Progenitor cell of endocrine pancreas (in vitro differentiated cells): ENCODE results near the gene ZNF189. TPM values are rescaled to one million over a fixed set of nuclear protein-coding genes. Genes with fewer than 3 reads are reported as not detected.

ENCODE experiments used
- DNase-seq: peaks from one replicate; pipeline ENCODE4 v3.0.0; 2021; ENCODE audit warnings: low spot score; ENCODE audit not compliant: unreplicated experiment
- H3K27ac Mint-ChIP-seq: 2 replicates; pipeline ENCODE4 v1.8.0; 2021; ENCODE audit warnings: mild to moderate bottlenecking, moderate library complexity, mixed read lengths
- H3K27me3 Mint-ChIP-seq: 2 replicates; pipeline ENCODE4 v1.8.0; 2021; ENCODE audit warnings: mixed read lengths
- H3K36me3 Mint-ChIP-seq: 2 replicates; pipeline ENCODE4 v1.8.0; 2022; ENCODE audit warnings: mixed read lengths; ENCODE audit not compliant: insufficient read depth
- H3K4me1 Mint-ChIP-seq: 2 replicates; pipeline ENCODE4 v1.8.0; 2021; ENCODE audit warnings: low read depth, mixed read lengths
- H3K4me3 Mint-ChIP-seq: 2 replicates; pipeline ENCODE4 v1.8.0; 2021; ENCODE audit warnings: low read depth, mild to moderate bottlenecking, moderate library complexity, mixed read lengths
- H3K9me3 Mint-ChIP-seq: 2 replicates; pipeline ENCODE4 v1.8.0; 2021; ENCODE audit warnings: low read depth, mixed read lengths
- total RNA-seq: library from RNA; stranded (reverse); gene quantifications from 2 replicates; pipeline ENCODE4 v1.2.1, GENCODE V29; 2021
- TF ChIP-seq, protein P1 (sequence below): fragments of 200-600 bp; sonication (generic); IDR thresholded peaks from one replicate; pipeline ENCODE4 v1.5.0; 2021; ENCODE audit warnings: antibody characterized with exemption, mild to moderate bottlenecking; ENCODE audit not compliant: unreplicated experiment

The ZNF189 gene
- total RNA-seq, 1 donor from 2014 or later = 31.4 TPM

DNA sequence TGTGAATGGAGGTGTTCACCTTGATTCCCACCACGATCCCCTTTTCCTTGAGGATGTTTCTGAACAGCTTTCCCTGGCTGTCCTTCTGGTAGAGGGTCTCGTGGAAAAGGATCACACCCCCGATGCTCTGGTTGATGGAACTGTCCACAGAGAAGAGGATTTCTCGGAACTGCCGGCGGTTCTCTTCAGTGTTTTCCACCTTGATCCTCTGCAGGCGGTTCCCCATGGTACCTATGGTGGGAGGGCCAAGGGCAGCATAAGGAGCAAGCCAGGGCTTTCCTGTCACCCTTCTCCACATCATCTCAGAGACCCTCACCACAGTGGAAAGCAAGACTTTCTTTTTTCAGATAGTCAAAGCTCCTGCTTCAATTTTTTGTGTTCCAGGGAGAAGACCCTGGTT is 31.1 kb downstream of the ZNF189 start:
- Mint-ChIP-seq H3K9me3 (no peaks in the 10 kb centered on the region), H3K4me1 (peaks cover 4% of the 10 kb centered on the region), H3K27me3 (no peaks in the 10 kb centered on the region), H3K4me3 (no peak overlapping the region), H3K36me3 (no peaks in the 10 kb centered on the region), H3K27ac (no peak overlapping the region)
- DNase-seq = no peak
- TF ChIP-seq, protein P1, sequence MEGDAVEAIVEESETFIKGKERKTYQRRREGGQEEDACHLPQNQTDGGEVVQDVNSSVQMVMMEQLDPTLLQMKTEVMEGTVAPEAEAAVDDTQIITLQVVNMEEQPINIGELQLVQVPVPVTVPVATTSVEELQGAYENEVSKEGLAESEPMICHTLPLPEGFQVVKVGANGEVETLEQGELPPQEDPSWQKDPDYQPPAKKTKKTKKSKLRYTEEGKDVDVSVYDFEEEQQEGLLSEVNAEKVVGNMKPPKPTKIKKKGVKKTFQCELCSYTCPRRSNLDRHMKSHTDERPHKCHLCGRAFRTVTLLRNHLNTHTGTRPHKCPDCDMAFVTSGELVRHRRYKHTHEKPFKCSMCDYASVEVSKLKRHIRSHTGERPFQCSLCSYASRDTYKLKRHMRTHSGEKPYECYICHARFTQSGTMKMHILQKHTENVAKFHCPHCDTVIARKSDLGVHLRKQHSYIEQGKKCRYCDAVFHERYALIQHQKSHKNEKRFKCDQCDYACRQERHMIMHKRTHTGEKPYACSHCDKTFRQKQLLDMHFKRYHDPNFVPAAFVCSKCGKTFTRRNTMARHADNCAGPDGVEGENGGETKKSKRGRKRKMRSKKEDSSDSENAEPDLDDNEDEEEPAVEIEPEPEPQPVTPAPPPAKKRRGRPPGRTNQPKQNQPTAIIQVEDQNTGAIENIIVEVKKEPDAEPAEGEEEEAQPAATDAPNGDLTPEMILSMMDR = no peak

DNA sequence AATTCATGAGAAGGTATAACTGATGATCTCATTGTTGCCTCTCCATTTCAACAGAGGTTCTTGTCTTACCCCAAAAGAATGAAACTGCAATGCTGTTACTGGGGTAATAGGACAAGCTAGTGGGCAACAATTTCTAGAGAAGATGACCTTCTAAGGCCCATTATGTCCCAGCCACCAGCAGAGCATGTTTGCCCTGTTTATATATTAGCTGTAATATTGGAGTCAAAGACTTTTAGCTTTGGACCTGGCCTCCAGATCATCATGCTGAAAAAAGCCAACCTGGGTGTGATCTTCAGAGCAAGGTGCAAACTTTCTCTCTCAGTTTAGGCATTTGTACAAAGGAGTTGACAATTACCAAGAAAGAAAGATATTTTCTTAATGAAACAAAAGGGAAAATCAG is 33.5 kb downstream of the ZNF189 start:
- H3K36me3 Mint-ChIP-seq = no peaks in the 10 kb centered on the region
- no peaks in the 10 kb centered on the region for H3K9me3 Mint-ChIP-seq
- no peak overlapping the region for H3K4me3 Mint-ChIP-seq
- no peaks in the 10 kb centered on the region for H3K27me3 Mint-ChIP-seq
- TF ChIP-seq, protein P1 = no peak
- H3K4me1 Mint-ChIP-seq = peaks cover 4% of the 10 kb centered on the region
- no peak overlapping the region for H3K27ac Mint-ChIP-seq
- no peak for DNase-seq

DNA sequence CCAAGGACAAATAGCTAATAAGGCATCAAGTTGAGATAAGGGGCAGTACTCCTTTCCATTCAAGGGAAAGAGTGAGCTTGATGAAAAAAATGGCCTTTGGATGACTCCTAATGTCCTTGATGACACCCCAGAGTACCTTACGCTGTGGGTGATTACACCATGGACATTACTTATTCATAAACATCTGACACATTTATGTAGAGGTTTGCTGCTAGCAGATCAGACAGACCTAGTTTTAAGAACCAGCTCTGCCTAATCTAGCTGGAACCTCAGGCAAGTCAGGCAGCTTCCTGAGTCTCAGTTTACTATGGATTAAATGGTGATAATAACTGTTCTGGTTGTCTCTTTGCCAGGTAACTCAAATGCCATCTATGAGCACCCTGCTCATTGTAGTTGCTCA is 34.1 kb downstream of the ZNF189 start:
- H3K9me3 Mint-ChIP-seq = no peaks in the 10 kb centered on the region
- no peak overlapping the region for H3K4me3 Mint-ChIP-seq

DNA sequence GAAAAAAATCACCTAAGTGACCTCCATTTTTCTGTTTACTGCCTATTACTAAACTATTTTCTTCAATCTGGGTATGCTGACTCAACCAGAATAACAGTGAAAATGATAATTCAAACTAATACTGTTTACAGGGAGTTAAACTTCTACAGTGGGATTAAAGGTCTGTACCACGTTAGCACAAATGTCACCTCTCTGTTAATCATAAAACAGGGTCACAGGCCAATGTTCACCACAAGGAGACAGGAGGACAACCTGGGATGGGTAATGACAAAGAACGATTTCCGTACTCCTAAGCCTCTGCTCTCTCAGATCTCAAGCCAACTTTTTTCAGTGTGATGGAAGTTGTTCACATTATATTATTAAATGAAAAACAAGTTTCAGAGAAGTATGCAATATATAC is 34.6 kb downstream of the ZNF189 start:
- no peaks in the 10 kb centered on the region for H3K9me3 Mint-ChIP-seq
- no peaks in the 10 kb centered on the region for H3K27me3 Mint-ChIP-seq
- peaks cover 4% of the 10 kb centered on the region for H3K4me1 Mint-ChIP-seq
- TF ChIP-seq, protein P1 = no peak
- no peak overlapping the region for H3K27ac Mint-ChIP-seq
- DNase-seq = no peak
- no peaks in the 10 kb centered on the region for H3K36me3 Mint-ChIP-seq
- no peak overlapping the region for H3K4me3 Mint-ChIP-seq

More for the DNA sequence above, 34.1 kb downstream of the ZNF189 start:
- TF ChIP-seq, protein P1 = no peak
- H3K36me3 Mint-ChIP-seq = no peaks in the 10 kb centered on the region
- no peaks in the 10 kb centered on the region for H3K27me3 Mint-ChIP-seq
- H3K4me1 Mint-ChIP-seq = peaks cover 4% of the 10 kb centered on the region
- no peak for DNase-seq
- no peak overlapping the region for H3K27ac Mint-ChIP-seq

DNA sequence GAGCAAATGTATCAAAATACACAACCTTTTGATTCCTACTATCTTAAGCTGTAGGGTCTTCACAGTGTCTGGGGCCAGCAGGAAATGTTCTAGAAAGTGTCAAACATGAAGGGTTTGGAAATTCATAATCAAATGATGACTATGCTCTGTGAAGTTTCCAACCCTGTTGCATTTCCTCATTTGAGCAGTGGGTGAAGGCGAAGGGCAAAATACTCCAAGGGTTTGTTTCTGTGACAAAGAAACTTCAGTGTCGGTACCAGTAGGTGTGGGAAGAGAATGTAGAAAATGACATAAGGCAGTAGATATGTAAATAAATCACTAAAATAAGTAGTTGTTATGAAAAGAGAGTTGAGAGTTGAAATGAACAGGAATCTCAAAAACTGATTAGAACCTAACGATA is 36.3 kb downstream of the ZNF189 start:
- Mint-ChIP-seq H3K36me3 (no peaks in the 10 kb centered on the region), H3K9me3 (no peaks in the 10 kb centered on the region), H3K4me3 (no peak overlapping the region), H3K27me3 (no peaks in the 10 kb centered on the region), H3K27ac (no peak overlapping the region), H3K4me1 (peaks cover 4% of the 10 kb centered on the region)
- TF ChIP-seq, protein P1 = no peak
- no peak for DNase-seq
